Right lobe of liver (tissue), 4 donors: ENCODE measurements around the gene USP6NL.

Experiments
- POLR2A ChIP-seq: fragments of 450-650 bp; IDR thresholded peaks from one replicate; pipeline ENCODE4 v1.6.1; 2017; ENCODE audit warnings: antibody characterized with exemption, mild to moderate bottlenecking
- TF ChIP-seq, protein P1 (sequence below), 4 donors: fragments of 200-600 bp in 3 of 4; fragments of 450-650 bp in 1 of 4; IDR thresholded peaks; one replicate each; pipeline versions ENCODE4 v1.5.1 to v1.8.0; 2016 to 2022; ENCODE audit warnings: antibody characterized with exemption in 4 of 4, mild to moderate bottlenecking in 2 of 4
- donor health status: DM: no; HTN: no; CAD: no.
- donor health status: DM: no; HTN: no; CAD: no.
- donor health status: DM: no; HTN: yes; CAD: no.

DNA sequence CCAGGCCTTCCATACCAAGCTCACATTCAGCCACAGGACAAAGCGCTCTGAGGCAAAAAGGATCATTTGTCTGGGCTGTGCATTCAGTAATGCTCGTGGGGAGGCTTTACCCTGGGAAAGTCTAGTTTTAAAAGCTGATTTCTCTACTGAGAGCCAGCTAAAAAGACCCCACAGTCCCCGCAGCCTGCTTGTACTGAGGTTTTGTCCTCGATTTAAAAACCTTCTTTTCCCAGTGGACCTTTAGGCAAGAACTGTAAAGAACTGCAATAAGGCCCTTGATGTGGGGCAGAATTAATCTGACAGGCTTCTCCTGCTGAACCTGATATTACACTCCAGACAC lies 180.3 kb downstream of the USP6NL start:
- TF ChIP-seq, protein P1, sequence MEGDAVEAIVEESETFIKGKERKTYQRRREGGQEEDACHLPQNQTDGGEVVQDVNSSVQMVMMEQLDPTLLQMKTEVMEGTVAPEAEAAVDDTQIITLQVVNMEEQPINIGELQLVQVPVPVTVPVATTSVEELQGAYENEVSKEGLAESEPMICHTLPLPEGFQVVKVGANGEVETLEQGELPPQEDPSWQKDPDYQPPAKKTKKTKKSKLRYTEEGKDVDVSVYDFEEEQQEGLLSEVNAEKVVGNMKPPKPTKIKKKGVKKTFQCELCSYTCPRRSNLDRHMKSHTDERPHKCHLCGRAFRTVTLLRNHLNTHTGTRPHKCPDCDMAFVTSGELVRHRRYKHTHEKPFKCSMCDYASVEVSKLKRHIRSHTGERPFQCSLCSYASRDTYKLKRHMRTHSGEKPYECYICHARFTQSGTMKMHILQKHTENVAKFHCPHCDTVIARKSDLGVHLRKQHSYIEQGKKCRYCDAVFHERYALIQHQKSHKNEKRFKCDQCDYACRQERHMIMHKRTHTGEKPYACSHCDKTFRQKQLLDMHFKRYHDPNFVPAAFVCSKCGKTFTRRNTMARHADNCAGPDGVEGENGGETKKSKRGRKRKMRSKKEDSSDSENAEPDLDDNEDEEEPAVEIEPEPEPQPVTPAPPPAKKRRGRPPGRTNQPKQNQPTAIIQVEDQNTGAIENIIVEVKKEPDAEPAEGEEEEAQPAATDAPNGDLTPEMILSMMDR (IDR thresholded peaks at IDR 0.05), result no peak
- no peak for TF ChIP-seq POLR2A
